GM18907 (cell line): ENCODE results near the gene SYT12.

Experiments used
- ATAC-seq: cut with Tn5 transposase; IDR thresholded peaks from one replicate; pipeline ENCODE4 v1.9.1; 2021; ENCODE audit warnings: mild to moderate bottlenecking, moderate library complexity; ENCODE audit not compliant: unreplicated experiment

SYT12 gene

DNA sequence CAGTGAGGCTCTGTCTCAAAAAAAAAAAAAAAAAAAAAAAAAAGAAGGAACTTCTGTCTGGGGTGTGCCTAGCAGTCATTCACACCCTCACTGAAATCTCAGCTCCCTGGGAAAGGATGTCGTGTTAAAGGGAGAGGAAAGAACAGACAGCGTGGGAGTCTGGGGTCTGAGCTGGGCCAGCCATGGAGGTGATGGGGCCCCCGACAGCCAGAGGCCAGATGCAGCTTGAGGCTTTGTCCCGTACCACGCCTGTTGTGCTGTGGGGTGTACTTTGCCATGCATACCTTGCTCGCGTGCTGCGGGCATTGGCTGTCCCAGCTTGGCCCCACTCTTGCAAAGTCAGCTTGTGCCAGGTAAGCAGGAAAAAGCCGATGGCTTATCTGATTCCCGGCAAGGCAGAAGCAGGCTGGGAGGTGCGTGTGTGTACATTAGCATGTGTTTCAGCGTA lies 4.6 kb downstream of the SYT12 start:
- no peak for ATAC-seq

DNA sequence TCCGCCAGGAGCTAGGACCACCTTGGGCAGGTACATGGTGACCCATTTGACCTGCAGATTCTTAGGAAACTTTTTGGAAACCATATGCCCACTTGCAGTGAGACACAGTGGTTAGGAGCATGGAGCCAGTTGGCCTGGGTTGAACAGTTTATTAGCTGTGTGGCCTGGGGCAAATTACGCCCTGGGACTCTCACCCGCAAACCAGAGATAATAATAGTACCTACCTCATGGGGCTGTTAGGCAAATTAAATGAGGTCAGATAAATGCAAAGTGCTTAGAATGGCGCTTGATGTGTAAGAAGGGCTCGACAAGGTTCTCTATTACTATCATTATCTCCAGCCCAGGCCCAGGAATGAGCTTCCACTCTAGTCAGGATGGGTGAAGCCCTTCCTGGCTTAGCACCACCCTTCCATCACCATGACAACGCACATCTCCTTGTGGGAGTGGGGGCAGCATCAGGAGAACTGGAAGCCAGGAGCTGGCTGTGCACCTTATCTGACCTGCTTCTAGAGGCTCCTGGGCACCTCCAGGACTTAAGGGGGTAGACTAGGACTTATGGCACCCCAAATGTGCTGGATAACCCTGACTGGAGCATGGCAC lies 5.1 kb downstream of the SYT12 start:
- peak; percentile 54 for ATAC-seq

DNA sequence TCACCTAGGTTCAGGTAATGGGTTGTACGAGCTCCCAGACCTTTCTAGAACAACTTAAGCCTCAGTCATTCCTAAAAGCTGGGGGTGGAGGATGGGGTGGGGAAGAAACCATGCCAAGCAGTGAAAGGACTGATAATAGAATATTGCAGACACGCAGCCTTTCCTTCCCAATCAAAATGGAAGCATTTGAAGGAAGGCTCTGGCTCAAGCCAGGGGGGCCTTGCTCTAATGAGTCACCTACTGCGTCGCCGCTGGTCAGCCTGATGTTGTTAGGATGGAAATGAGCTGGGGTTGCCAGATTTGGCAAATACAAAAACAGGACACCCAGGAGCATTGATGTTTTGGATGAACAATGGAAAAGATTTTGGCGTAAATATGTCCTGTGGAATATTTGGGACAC lies 6.2 kb downstream of the SYT12 start:
- ATAC-seq = no peak

DNA sequence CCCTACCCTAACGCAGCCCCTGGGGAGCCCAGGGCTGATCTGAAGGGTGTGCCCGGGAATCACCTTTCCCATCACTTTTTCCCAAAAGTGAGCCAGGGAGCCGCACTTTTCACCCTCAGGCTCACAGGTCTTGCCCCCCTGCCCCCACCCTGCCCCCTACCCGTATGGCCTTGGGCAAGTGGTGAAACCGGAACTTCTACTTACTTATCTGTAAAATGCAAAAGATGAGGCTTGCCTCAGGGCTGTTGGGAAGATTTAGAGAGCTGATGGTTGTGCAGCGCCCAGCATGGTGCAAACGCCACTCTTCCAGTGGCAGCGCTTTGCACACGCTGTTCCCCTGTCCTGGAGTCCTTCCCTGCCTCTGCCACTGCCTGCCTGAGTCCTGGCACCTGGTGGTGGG lies 8.0 kb downstream of the SYT12 start:
- no peak for ATAC-seq

DNA sequence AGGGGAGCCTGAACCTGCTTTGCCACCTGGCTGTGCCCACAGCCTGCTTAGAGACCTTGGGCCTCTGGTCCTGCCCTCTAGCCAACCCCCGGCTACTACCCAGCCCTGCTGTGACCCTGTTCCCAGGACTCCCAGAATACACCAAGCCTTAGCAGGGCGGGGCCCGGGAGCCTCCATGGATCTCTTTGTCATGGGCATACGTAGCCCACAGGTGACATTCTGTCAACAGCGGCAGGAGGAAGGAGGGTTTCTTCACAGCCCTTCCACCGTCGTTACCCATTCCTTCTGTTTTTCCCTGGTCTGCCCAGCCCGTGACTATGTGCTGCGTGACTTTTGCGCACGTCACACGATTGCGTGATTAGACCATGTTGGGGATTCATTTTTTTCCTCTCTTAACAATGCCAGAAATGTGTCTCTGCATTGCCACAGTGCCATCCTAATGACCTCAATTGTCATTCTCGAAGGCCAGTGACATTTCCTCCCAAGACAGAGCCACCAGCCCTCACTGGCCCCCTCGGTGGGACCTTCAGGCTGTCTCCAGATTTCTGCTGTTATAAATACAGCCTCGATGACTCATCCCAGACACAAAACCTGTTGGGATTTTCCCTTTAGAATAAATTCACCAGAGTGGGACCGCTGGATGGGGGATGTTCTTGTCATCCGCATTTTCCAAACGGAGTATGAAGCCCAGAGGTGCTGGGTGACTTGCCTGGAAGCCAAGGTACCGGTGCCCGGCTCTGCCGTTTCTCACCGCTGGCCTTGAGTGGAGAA lies 9.0 kb downstream of the SYT12 start:
- ATAC-seq = no peak

DNA sequence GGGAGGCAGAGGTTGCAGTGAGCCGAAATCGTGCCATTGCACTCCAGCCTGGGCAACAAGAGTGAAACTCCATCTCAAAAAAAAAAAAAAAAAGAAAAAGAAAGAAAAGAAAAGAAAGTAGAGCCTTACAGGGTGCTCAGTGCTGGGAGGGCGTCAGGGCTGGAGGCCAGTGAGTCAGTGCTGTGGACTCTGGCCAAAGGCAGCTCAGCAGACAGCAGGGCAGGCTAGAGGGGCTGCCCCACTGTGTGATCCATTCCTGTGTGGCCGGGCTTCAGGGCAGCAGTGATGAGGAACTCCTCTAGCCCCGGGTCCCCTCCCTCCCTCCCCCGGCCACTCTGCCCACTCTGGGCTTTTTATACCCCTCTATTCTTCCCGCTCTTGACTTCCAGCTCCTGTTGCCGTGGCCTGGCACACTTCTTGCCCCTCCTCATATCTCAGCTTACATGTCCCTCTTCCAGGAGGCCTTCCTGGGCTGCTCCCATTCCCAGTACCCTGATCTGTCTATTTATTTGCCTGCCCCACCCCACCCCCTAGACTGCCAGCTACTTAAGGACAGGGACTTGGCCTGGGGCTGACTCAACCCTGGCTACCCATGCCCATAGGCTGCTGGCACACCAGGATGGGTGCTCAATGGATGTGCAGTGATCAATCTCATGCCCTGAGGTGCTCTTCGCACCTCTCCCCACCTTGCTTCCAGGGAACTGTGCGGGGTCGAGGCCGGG lies 10.1 kb downstream of the SYT12 start:
- ATAC-seq = no peak

DNA sequence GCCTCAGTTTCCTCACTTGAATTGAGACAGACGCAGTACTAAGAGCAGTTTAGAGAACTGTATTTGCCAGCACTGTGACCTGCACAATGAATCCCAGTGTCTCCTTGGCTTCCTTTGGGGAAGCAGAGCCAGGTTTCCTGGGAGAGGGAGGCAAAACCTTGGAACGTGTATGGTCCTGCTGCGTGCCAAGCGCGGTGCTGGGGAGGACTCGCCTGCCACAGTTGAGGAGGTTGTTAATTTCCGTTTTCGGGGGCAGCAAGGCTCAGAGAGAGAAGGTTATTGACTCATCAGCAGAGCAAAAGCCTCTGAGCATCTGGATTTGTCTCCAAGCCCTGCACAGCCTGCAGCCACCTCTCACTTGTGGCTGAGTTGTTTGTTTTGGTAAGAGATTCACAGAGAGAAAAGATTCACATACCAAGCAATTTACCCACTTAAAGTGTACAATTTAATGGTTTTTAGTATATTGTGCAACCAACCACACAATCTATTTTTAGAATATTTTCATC lies 10.8 kb downstream of the SYT12 start:
- no peak for ATAC-seq

DNA sequence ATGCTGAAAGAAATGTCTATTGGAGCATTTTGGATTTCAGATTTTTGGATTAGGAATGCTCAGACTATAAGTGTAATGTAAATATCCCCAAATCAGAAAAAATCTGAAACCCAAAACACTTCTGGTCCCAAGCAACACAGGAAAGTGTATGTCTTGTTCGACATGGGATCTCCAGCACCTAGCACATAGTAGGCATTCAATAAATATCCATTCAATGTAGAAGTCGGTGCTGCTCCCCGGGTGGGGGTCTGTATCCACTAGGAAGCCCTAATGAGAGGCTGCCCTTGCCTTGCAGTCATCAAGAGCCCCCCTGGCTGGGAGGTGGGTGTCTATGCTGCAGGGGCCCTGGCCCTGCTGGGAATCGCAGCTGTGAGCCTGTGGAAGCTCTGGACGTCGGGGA lies 11.4 kb downstream of the SYT12 start:
- no peak for ATAC-seq

DNA sequence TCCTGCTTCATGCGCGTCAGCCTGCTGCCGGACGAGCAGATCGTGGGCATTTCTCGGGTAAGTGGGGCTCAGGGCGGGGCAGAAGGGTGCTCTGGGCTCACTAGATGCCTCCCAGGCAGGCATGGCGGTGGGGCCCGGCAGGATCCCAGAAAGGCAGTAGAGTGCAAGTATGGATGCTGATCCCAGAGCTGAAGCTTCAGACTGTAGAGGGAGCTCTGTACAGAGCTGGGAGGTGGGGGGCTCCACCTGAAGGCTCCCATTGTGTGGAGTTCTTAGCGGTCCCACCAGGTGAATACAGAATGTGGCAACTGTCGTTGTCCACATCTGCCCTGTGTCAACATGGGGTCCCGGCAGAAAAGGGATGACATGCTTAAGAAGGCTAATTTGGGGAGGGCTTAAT lies 17.2 kb downstream of the SYT12 start:
- ATAC-seq = no peak

DNA sequence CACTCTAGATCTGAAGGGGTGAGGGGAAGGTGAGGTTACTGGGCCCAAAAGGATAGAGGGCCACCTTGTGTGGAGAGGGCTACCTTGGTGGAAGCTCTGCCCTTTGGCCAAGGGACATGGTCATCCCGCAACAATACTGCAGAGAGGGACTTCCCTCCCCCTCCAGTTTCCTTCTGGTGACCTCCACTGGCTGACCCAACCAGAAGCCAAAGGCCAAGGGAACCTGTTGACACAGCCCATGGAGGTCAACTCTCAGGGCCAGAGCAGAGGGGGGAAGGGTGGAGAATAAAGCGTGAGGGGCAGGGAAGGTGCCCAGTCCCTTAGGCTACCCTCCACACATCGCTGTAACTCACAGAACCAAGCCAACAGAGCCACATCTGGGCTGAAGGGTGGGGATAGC lies 18.7 kb downstream of the SYT12 start:
- ATAC-seq = no peak

DNA sequence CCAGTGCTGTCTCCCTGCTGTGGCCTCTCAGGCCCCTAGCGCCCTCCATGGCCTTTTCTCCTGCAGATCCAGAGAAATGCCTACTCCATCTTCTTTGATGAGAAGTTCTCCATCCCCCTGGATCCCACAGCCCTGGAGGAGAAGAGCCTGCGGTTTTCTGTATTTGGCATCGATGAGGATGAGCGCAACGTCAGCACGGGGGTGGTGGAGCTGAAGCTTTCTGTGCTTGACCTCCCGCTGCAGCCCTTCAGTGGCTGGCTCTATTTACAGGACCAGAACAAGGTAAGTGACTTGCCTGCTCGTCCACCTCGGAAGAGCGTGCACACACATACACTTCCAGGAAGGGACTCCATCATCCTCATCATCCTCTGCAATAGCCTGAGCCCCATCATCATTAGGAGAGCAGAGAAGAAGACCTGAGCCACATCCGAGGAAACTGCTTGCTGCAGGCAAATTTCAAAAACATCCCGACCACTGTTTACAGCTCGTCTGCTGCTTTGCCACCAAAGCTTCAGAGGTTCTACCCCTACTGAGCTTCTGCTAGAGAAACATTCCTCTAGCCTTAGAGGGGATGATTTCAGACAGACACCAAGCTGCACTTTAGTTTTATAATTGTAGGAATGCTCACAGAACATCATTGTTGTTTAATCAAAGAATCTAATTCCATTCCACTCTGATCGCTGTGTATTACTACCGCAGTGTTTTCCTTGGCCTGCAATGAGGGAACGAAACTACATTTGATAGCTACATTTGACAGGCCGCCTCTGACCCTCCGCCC lies 20.8 kb downstream of the SYT12 start:
- no peak for ATAC-seq

DNA sequence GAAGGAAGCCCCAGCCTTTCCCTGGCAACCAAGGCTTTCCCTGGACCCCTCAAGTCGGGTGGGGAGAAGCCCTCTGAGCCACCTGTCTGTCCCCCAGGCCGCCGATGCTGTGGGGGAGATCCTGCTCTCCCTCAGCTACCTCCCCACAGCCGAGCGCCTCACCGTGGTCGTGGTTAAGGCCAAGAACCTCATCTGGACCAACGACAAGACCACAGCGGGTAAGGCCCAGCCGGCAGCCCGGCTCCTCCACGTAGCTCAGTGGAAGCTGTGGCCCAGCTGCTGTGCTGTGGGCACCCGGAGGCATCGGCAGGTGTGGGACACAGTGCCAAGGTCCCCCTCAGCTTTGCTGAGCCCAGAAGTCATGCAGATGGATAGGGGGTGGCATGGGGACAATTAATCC lies 21.6 kb downstream of the SYT12 start:
- ATAC-seq = no peak

DNA sequence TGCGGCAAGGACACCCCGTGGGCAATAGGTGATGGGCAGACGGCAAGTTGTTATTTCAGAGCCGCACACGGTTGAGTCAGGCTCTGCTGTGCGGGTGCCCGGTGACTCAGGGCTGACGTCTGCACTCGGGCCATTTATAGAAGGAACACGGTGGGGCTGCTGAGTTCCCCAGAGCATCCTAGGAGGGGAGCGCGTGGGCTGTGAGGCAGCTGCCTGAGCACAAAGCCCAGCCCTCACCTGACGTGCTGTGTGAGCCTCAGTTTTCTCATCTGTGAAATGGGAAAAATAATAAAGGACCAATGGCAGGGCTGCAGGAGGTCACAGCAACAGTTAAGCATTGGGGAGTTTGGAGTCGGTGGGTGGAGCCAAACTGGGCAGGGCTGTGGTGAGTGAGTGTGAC lies 22.4 kb downstream of the SYT12 start:
- no peak for ATAC-seq

DNA sequence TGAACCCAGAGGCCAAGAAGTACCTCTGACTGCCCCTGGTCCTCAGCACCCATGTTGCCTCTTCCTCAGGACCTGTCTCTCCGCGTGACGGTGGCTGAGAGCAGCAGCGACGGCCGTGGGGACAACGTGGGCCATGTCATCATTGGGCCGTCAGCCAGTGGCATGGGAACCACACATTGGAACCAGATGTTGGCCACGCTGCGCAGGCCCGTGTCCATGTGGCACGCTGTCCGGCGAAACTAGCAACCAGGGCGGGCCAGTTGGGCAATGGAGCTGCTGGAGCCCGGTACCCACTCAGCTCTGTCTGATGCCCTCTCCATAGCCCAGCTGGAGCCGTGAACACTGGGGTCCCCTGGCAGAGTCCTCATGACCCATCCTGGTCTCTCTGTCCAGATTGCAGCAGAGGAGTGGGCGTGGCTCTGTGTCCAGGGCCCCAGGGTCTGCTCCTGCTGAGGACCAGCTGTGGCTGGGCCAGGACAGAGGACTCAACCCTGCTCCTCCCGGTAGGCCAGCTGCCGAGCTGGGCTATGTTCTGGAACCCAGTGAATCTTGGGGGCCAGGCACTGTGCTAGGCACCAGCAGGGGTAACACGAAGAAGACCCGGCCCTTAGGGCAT lies 25.7 kb downstream of the SYT12 start:
- ATAC-seq = no peak

DNA sequence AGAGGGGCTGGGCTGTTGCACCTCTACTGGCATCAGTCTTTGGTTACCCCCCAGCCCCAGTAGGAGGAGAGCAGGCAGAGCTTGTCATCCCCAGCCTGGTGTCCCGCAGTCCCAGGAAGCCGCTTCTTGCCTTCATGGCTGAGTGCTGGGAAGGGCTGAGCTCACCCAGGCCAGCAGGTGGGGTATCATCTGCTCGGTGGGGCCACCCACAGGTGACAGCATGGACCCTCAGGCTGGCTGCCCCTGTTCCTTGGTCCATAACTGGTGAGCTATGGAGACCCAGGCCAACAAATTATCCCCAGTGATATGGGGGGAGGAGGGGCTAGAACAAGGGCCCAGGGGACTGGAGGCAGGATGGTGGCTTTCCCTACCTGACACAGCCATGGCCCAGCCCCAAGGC lies 27.2 kb downstream of the SYT12 start:
- no peak for ATAC-seq

DNA sequence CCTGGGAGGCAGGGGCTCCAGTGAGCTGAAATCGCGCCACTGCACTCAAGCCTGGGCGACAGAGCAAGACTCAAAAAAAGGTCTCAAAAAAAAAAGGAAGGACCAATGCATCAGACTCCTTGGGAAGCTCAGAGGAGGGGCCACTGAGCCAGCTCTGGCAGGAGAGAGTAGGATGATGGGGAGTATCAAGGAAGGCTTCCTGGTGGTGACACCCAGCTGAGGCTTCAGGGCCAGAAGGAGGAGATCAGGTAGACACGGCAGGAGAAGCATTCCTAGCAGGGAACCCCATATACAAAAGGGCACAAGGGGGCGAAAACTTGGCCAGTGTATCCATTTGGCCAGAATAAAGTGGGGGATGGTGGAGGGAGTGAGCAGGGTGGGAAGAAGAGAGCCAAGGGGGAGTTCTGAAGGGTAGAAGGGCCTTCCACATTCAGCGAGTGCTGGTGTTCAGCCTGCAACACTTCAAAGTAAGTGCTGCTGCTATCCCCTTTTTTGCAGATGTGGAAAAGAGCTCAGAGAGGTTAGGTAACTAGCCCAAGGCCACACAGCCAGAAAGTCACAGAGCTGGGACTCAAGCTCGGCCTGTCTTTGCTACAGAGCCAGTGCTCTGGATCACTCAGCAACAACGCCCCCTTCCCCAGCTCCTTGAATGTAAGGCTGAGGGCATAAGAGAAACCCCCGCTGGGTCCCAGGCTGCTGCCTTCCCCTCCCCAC lies 28.4 kb downstream of the SYT12 start:
- ATAC-seq = no peak

DNA sequence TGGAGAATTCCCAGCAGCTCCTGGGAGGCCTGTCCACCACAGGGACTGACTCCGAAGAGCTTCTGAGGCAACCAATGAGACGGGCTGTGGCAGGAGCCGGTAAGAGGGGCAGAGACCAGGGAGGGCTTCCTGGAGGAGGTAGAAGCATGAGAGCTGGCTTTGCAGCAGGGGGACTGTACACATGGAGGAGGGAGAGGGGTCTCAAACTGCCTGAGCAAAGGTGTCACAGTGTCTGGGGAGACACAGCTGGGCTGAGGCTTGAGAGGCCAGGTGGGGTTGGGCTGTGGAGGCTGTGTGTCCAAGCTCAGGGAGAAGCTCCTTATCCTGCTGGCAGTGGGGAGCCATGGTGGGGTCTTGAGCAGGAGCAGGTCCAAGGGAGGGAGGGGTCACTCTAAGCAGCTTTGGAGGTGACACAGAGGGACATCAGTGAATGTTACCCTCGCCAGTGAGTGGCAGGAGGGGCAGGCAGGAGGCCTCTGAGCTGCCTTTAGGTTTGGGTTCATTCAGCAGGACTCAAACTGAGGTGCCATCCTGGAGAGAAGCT lies 29.1 kb downstream of the SYT12 start:
- ATAC-seq = no peak

DNA sequence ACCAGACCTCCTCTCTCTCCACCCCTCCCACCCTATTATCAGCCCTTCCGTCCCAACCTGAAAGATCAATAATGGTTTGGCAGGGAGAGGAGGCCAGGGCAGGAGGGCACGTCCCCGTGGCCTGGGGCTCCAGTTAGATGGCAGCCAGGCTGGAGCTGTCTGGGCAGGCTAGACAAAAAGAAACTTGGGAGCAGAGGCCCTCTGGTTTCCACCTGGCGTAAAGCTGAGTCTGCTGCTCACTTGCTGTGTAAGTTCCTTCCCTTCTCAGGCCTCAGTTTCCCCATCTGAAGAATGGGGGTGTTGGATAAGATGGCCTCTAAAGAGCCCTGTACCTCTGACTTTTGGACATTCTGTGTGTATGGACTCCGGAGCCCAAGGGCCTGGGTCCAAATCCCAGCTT lies 30.0 kb downstream of the SYT12 start:
- ATAC-seq = no peak

DNA sequence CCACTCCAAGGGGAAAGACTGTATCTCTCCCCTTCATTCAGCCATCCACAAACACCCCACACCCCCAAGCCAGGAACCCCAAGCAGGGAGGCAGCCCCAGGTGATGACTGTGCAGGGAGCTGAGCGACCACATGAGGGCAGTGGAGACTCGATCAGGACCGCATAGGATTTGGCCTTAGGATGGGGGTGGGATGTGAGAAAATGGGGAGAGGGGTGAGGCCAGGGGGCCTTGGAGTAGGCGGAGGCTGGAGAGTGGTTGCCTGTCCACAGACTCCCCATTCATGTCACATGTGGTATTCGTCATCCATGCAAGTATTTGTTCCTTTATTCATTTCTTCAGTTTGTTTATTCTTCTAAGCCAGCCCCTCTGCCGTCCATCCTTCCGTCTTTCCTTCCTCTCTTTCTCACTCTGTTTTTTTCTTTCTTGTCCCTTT lies 31.0 kb downstream of the SYT12 start:
- no peak for ATAC-seq

DNA sequence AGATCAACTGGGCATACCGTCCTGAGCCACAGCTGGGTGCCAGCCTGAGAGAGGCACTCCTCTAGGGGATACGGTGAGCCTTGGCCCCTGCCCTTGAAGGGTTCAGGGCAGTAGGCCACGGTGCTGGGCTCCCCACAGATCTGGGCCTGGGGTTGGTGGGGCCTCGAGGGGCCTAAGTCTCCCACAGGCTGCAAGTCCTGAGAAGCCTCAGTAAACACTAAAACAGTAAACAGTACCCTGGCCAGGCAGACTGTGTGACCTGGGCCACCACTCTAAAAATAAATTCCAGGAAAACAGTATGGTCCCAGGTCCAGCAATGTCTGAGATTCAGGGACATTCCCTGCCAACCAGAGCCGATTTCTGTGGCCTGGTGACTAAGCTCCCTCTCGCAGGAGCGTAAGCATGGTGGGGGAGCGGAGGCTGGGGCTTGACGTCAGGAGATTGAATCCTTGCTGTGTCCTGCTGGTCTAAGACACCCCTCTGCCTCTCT lies 31.5 kb downstream of the SYT12 start:
- no peak for ATAC-seq
